ENCODE measurements around the gene CLDN19.
A peak's percentile ranks its signal among the peaks of the same experiment; 100 is the strongest.

CLDN19 gene

DNA sequence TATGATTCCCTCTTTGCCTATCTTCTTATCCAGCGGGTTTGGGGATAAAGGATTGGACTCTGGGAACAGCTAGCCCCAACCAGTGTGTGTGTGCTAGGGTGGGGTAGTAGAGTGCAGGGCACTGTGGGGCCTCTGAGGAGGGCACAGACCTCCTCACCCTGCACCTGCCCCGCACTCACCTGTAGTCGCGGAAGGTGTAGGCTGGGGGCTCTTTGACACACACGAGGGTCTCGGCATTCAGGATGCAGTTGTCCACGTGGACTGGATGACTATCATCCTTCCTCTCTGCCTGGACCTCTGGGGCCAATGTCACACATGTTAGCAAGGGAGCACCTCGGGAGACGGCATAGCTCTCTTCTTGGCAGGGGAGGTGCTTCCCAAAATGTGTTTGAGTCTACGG is 8.0 kb upstream of the CLDN19 start:
- in situ Hi-C loops (cut with MboI; ENCODE audit: low sequenced_read_pairs, unreplicated experiment) = loop anchor here (10.0 to 25.0 kb wide), 2 partner anchors 163 to 411 kb away; partner anchors contain the start of gene FOXJ3

DNA sequence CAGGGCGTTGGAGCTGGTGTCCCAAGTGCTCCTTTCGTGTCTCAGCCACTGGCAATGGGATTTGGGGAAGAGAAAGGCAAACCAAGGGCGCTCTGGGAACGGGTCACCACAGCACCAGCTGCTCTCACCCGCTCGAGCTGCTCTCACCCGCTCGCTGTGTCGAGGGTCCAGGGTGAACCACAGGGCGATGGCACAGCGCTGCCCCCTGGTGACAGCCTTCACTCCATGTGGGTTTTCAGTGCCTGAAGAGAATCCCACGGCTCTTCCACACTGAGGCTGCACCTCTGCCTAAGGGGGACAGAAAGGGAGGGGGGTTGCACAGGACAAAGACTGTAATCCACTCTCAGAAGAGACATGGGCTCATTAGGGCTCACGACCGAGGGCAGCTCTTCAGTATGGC is 7.1 kb upstream of the CLDN19 start:
- DNase-seq (ENCODE audit: low spot score) = peak; percentile 69
- in situ Hi-C loops (cut with MboI; ENCODE audit: low sequenced_read_pairs, unreplicated experiment) = loop anchor here (10.0 to 25.0 kb wide), 2 partner anchors 162 to 410 kb away; partner anchors contain the start of gene FOXJ3

More for the DNA sequence above, 8.0 kb upstream of the CLDN19 start:
- no peak for DNase-seq (ENCODE audit: low spot score)
- TF ChIP-seq, protein P1, sequence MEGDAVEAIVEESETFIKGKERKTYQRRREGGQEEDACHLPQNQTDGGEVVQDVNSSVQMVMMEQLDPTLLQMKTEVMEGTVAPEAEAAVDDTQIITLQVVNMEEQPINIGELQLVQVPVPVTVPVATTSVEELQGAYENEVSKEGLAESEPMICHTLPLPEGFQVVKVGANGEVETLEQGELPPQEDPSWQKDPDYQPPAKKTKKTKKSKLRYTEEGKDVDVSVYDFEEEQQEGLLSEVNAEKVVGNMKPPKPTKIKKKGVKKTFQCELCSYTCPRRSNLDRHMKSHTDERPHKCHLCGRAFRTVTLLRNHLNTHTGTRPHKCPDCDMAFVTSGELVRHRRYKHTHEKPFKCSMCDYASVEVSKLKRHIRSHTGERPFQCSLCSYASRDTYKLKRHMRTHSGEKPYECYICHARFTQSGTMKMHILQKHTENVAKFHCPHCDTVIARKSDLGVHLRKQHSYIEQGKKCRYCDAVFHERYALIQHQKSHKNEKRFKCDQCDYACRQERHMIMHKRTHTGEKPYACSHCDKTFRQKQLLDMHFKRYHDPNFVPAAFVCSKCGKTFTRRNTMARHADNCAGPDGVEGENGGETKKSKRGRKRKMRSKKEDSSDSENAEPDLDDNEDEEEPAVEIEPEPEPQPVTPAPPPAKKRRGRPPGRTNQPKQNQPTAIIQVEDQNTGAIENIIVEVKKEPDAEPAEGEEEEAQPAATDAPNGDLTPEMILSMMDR (IDR thresholded peaks at IDR 0.05; ENCODE audit: borderline replicate concordance, control extremely low read depth, extremely low read depth, insufficient read depth, missing control alignments) = no peak

DNA sequence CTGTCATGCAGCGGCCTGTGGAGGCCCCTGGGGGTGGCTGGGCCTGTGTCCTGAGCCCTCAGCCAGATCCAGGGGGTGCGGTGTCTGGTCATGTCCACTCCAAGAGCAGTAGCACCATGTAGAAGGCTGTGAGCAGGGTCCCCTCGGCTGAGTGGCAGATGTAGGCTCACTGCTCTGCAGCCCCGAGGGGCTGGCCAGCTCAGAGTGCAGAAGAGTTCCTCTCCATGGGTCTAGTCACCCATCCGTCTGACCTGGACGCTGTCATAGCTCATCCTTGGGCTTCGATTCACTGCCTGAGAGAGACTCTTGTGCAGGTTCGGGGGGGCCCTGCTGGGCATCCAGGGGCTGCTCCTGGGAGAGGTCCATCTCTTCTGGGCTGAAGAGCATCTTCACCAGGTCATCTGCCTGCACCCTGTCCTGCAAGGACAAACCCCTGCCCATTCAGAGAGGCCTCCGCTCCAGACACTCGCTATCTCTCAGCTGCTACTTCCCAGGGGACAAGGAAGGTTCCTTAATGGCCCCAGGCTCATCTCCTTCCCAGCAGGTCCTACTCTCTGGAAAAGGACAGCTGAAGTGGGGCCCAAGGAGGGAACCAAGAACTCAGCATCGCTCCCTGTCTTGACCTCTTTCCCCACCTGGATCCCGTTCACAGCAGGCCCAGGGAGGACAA is 6.5 kb upstream of the CLDN19 start:
- TF ChIP-seq, protein P1 (IDR thresholded peaks at IDR 0.05; ENCODE audit: borderline replicate concordance, control extremely low read depth, extremely low read depth, insufficient read depth, missing control alignments) = no peak
- in situ Hi-C loops (cut with MboI; ENCODE audit: low sequenced_read_pairs, unreplicated experiment) = loop anchor here (10.0 to 25.0 kb wide), 2 partner anchors 162 to 409 kb away; partner anchors contain the start of gene FOXJ3
- no peak for DNase-seq (ENCODE audit: low spot score)

More for the DNA sequence above, 7.1 kb upstream of the CLDN19 start:
- TF ChIP-seq, protein P1 (IDR thresholded peaks at IDR 0.05; ENCODE audit: borderline replicate concordance, control extremely low read depth, extremely low read depth, insufficient read depth, missing control alignments) = peak; percentile 60

- in situ Hi-C loops (cut with MboI; ENCODE audit: low sequenced_read_pairs, unreplicated experiment) = loop anchor here (10.0 to 25.0 kb wide), 2 partner anchors 161 to 409 kb away; partner anchors contain the start of gene FOXJ3
- TF ChIP-seq, protein P1 (IDR thresholded peaks at IDR 0.05; ENCODE audit: borderline replicate concordance, control extremely low read depth, extremely low read depth, insufficient read depth, missing control alignments) = no peak
- no peak for DNase-seq (ENCODE audit: low spot score)
These were observed 5.8 kb upstream of the CLDN19 start for GRCh38 chr1:42745851-42746250.

GRCh38 chr1:42744148-42744413 is 4.0 kb upstream of the CLDN19 start:
- TF ChIP-seq, protein P1 (IDR thresholded peaks at IDR 0.05; ENCODE audit: borderline replicate concordance, control extremely low read depth, extremely low read depth, insufficient read depth, missing control alignments) = no peak
- in situ Hi-C loops (cut with MboI; ENCODE audit: low sequenced_read_pairs, unreplicated experiment) = loop anchor here (10.0 to 25.0 kb wide), 2 partner anchors 159 to 407 kb away; partner anchors contain the start of gene FOXJ3
- no peak for DNase-seq (ENCODE audit: low spot score)

DNA sequence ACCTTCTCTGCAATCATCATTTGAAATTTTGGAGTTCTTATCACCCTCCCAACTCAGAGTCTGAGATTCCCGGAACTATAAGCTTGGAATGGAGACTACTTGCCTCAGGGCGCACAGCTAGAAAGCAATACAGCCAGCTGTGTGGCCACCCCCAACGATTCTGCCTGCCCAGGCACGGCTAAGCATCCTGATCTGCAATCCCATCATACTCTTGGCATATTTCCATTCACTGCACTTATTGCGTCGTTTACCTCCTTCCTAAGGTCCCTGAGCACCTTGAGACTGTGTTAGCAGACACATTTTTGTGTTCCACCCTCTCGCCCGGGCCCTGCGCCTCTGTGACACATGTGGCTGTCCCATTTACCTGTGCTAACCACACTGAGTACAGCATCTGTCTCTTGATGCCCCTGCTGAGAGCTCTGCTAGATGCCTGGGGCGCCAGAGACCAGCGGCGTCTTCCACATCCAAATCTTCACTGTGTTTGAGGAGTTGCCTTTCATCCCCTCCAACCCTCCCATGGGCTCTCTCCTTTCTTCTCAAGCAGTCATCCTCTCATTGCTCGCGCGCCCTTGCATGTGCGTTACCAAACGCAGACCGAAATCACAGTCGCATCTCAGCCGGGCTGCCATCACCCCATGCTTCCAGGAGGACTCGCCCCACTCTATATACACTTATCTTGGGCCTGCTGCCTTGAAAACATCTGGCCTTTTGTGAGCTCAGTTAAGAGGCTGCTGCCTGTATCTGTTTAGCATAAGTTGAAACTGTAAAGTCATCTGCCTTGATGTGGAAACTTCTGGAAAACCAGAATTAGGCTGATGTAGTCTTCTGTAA is 3.5 kb upstream of the CLDN19 start:
- in situ Hi-C loops (cut with MboI; ENCODE audit: low sequenced_read_pairs, unreplicated experiment) = loop anchor here (10.0 to 25.0 kb wide), 2 partner anchors 159 to 406 kb away; partner anchors contain the start of gene FOXJ3

More for the DNA sequence above, 3.5 kb upstream of the CLDN19 start:
- no peak for DNase-seq (ENCODE audit: low spot score)
- TF ChIP-seq, protein P1 (IDR thresholded peaks at IDR 0.05; ENCODE audit: borderline replicate concordance, control extremely low read depth, extremely low read depth, insufficient read depth, missing control alignments) = no peak

All from GM13976 (cell line).